GM12801 (cell line): Measurements from ENCODE around the gene USP40.

ENCODE experiments used
- CTCF ChIP-seq: IDR thresholded peaks from one replicate; pipeline ENCODE4 v1.5.1; 2011; ENCODE audit warnings: control low read depth; ENCODE audit not compliant: insufficient read length; ENCODE audit errors: extremely low read depth

The USP40 gene

GRCh38 chr2:233528182-233528581 is 38.4 kb downstream of the USP40 start:
- no peak for TF ChIP-seq CTCF

- no peak for TF ChIP-seq CTCF
Measured at GRCh38 chr2:233525791-233526190, 40.8 kb downstream of the USP40 start.

GRCh38 chr2:233519787-233520611 is 46.6 kb downstream of the USP40 start:
- no peak for TF ChIP-seq CTCF

GRCh38 chr2:233513953-233514655 is 52.5 kb downstream of the USP40 start:
- no peak for TF ChIP-seq CTCF

- TF ChIP-seq CTCF, result no peak
Measured at GRCh38 chr2:233503947-233504637, 62.5 kb downstream of the USP40 start.

- TF ChIP-seq CTCF, result no peak
Measured at GRCh38 chr2:233503481-233503880, 63.1 kb downstream of the USP40 start.

GRCh38 chr2:233501198-233502076 is 65.1 kb downstream of the USP40 start:
- TF ChIP-seq CTCF, result no peak
